Measurements from ENCODE around the gene TAF11L12. TPM values are rescaled to one million over a fixed set of nuclear protein-coding genes. Genes with fewer than 3 reads are reported as not detected.

TAF11L12 gene
- total RNA-seq, 1 experiment from 2014 or later, result not detected

Other genes starting within 250 kb of the TAF11L12 start
- gene TAF11L2, start 112.2 kb upstream of the TAF11L12 start, total RNA-seq (2014; rRNA removed), result not detected in 2 replicates
- not detected in 2 replicates for gene TAF11L3, start 92.0 kb upstream of the TAF11L12 start, total RNA-seq (2014; rRNA removed)
- gene TAF11L4, start 88.6 kb upstream of the TAF11L12 start, total RNA-seq (2014; rRNA removed), result not detected in 2 replicates
- gene TAF11L5, start 85.2 kb upstream of the TAF11L12 start, total RNA-seq (2014; rRNA removed), result not detected in 2 replicates
- gene TAF11L6, start 81.7 kb upstream of the TAF11L12 start, total RNA-seq (2014; rRNA removed), result not detected in 2 replicates
- gene TAF11L7, start 24.6 kb upstream of the TAF11L12 start, total RNA-seq (2014; rRNA removed), result not detected in 2 replicates
- gene TAF11L8, start 19.4 kb upstream of the TAF11L12 start, total RNA-seq (2014; rRNA removed), result not detected in 2 replicates
- not detected in 2 replicates for gene TAF11L9, start 16.0 kb upstream of the TAF11L12 start, total RNA-seq (2014; rRNA removed)
- gene TAF11L10, start 12.6 kb upstream of the TAF11L12 start, total RNA-seq (2014; rRNA removed), result not detected in 2 replicates
- gene TAF11L11, start 6.2 kb upstream of the TAF11L12 start, total RNA-seq (2014; rRNA removed), result not detected in 2 replicates
- not detected in 2 replicates for gene TAF11L13, start 21.7 kb downstream of the TAF11L12 start, total RNA-seq (2014; rRNA removed)
- gene TAF11L14, start 24.1 kb downstream of the TAF11L12 start, total RNA-seq (2014; rRNA removed), result not detected in 2 replicates